Sigmoid colon (tissue), 4 donors: ENCODE data around the gene NEO1.

ENCODE experiments used
- POLR2A ChIP-seq, 2 donors: fragments of 450-650 bp; IDR thresholded peaks; one replicate each; pipeline ENCODE4 v1.6.1; 2016; ENCODE audit warnings: antibody characterized with exemption in 2 of 2, mild to moderate bottlenecking in 2 of 2, moderate library complexity in 2 of 2
- POLR2AphosphoS5 ChIP-seq, 4 donors: sonication (generic); formaldehyde crosslinking; IDR thresholded peaks; one replicate each; pipeline ENCODE4 v1.6.1; 2017; ENCODE audit warnings: antibody characterized with exemption in 4 of 4
- TF ChIP-seq, protein P1 (sequence below), 4 experiments: fragments of 450-650 bp in 3 of 4; fragments of 200-600 bp in 1 of 4; IDR thresholded peaks; one replicate each; pipeline ENCODE4 v1.5.1; 2016 to 2019; ENCODE audit warnings: antibody characterized with exemption in 4 of 4, mild to moderate bottlenecking in 3 of 4, moderate library complexity in 2 of 4

- TF ChIP-seq POLR2A (IDR thresholded peaks at IDR 0.05) = no peak
- TF ChIP-seq, protein P1, sequence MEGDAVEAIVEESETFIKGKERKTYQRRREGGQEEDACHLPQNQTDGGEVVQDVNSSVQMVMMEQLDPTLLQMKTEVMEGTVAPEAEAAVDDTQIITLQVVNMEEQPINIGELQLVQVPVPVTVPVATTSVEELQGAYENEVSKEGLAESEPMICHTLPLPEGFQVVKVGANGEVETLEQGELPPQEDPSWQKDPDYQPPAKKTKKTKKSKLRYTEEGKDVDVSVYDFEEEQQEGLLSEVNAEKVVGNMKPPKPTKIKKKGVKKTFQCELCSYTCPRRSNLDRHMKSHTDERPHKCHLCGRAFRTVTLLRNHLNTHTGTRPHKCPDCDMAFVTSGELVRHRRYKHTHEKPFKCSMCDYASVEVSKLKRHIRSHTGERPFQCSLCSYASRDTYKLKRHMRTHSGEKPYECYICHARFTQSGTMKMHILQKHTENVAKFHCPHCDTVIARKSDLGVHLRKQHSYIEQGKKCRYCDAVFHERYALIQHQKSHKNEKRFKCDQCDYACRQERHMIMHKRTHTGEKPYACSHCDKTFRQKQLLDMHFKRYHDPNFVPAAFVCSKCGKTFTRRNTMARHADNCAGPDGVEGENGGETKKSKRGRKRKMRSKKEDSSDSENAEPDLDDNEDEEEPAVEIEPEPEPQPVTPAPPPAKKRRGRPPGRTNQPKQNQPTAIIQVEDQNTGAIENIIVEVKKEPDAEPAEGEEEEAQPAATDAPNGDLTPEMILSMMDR (IDR thresholded peaks at IDR 0.05) = no peak
- TF ChIP-seq POLR2AphosphoS5 (IDR thresholded peaks at IDR 0.05) = no peak
Observed at GRCh38 chr15:73334086-73334485, 281.8 kb downstream of the NEO1 start.
